SK-N-SH (cell line): ENCODE measurements around the gene PEMT. TPM values are rescaled to one million over a fixed set of nuclear protein-coding genes. Genes with fewer than 3 reads are reported as not detected.
A peak's percentile ranks its signal among the peaks of the same experiment; 100 is the strongest.

Source experiments
- CTCF ChIA-PET: fragments of 300-600, 350-600 bp; formaldehyde crosslinking; extraction: SDS; loops from one replicate; lab custom pipeline; 2021; lab: Yijun Ruan, JAX
- POLR2A ChIA-PET: fragments of 350-600 bp; sonication (Branson Sonifier 250); formaldehyde crosslinking; extraction: SDS; loops from one replicate; lab custom pipeline; 2020; ENCODE audit warnings: antibody characterized with exemption, inconsistent platforms; lab: Yijun Ruan, JAX
- DNase-seq: peaks from one replicate; pipeline ENCODE4 v3.0.0; 2012
- H2AFZ ChIP-seq: fragments of 200-600 bp; sonication (generic); 2 replicates; pipeline ENCODE4 v1.8.1; 2016; ENCODE audit warnings: antibody characterized with exemption, mild to moderate bottlenecking, low read depth
- H3F3A ChIP-seq: fragments of 200-600 bp; sonication (generic); replicated peaks from 2 replicates; pipeline ENCODE3; 2016; ENCODE audit warnings: antibody characterized with exemption, mild to moderate bottlenecking; ENCODE audit not compliant: insufficient read depth
- H3K27ac ChIP-seq, 2 experiments: fragments of 200-500 bp in 1 of 2; fragments of 200-600 bp in 1 of 2; sonication (Bioruptor generic) in 1 of 2; sonication (generic), shearing (Covaris generic) in 1 of 2; 2 replicates each; pipeline versions ENCODE4 v1.5.1 to v1.6.1; 2014 to 2016; ENCODE audit warnings: low read depth in 2 of 2, inconsistent platforms in 1 of 2, low read length in 1 of 2, mild to moderate bottlenecking in 1 of 2, mixed read lengths in 1 of 2
- H3K27me3 ChIP-seq: fragments of 200-600 bp; sonication (generic), shearing (Covaris generic); 2 replicates; pipeline ENCODE4 v1.6.1; 2016; ENCODE audit warnings: mixed run types; ENCODE audit not compliant: insufficient read depth
- H3K36me3 ChIP-seq, 2 experiments: fragments of 200-500 bp in 1 of 2; fragments of 200-600 bp in 1 of 2; sonication (Bioruptor generic) in 1 of 2; sonication (generic) in 1 of 2; replicated peaks in 1 of 2; 2 replicates each; pipeline versions ENCODE3 to v1.5.1; 2014 to 2016; ENCODE audit warnings: low read length in 1 of 2, mild to moderate bottlenecking in 1 of 2; ENCODE audit not compliant: insufficient read depth in 2 of 2, control insufficient read depth in 1 of 2
- H3K4me1 ChIP-seq, 2 experiments: fragments of 200-500 bp in 1 of 2; fragments of 200-600 bp in 1 of 2; sonication (Bioruptor generic) in 1 of 2; sonication (generic), shearing (Covaris generic) in 1 of 2; 2 replicates each; pipeline versions ENCODE4 v1.5.1 to v1.6.1; 2014 to 2016; ENCODE audit warnings: low read depth in 1 of 2, low read length in 1 of 2, mixed run types in 1 of 2; ENCODE audit not compliant: insufficient read depth in 2 of 2, control insufficient read depth in 1 of 2
- H3K4me2 ChIP-seq: fragments of 200-600 bp; sonication (generic), shearing (Covaris generic); 2 replicates; pipeline ENCODE4 v1.6.1; 2017; ENCODE audit warnings: mixed run types
- H3K4me3 ChIP-seq, 2 experiments: fragments of 200-500 bp in 1 of 2; fragments of 200-600 bp in 1 of 2; sonication (Bioruptor generic) in 1 of 2; sonication (generic), shearing (Covaris generic) in 1 of 2; 2 replicates each; pipeline versions ENCODE4 v1.5.1 to v1.8.1; 2014 to 2016; ENCODE audit warnings: low read depth in 2 of 2, inconsistent platforms in 1 of 2, low read length in 1 of 2, mild to moderate bottlenecking in 1 of 2, mixed read lengths in 1 of 2, moderate library complexity in 1 of 2
- H3K79me2 ChIP-seq: fragments of 200-600 bp; sonication (generic); 2 replicates; pipeline ENCODE4 v1.8.1; 2017; ENCODE audit warnings: mild to moderate bottlenecking; ENCODE audit not compliant: insufficient read depth
- H3K9ac ChIP-seq: fragments of 200-600 bp; sonication (generic); 2 replicates; pipeline ENCODE4 v1.6.1; 2017; ENCODE audit warnings: mixed run types
- H3K9me2 ChIP-seq: fragments of 200-600 bp; sonication (generic); 2 replicates; pipeline ENCODE4 v1.6.1; 2017; ENCODE audit warnings: mixed run types
- H3K9me3 ChIP-seq: fragments of 200-600 bp; sonication (generic); 2 replicates; pipeline ENCODE4 v1.6.1; 2017; ENCODE audit warnings: mixed run types, mild to moderate bottlenecking, moderate library complexity
- H4K20me1 ChIP-seq: fragments of 200-600 bp; sonication (generic); 2 replicates; pipeline ENCODE4 v1.6.1; 2017; ENCODE audit warnings: mild to moderate bottlenecking, mixed run types; ENCODE audit not compliant: insufficient read depth
- ELF1 ChIP-seq: IDR thresholded peaks from 2 replicates; pipeline ENCODE4 v1.4.0; 2012
- EP300 ChIP-seq, 2 experiments: IDR thresholded peaks; 2 replicates each; pipeline versions ENCODE4 v1.4.0 to v1.6.1; 2012; ENCODE audit warnings: borderline replicate concordance in 1 of 2, low read depth in 1 of 2, low read length in 1 of 2
- EZH2phosphoT487 ChIP-seq: fragments of 200-600 bp; sonication (generic); IDR thresholded peaks from 2 replicates; pipeline ENCODE4 v1.6.1; 2017; ENCODE audit warnings: low read depth, mixed run types, mild to moderate bottlenecking, antibody characterized with exemption, moderate library complexity, borderline replicate concordance
- FOSL2 ChIP-seq: IDR thresholded peaks from 2 replicates; pipeline ENCODE4 v1.4.0; 2012; ENCODE audit warnings: low read depth, mild to moderate bottlenecking, moderate library complexity, borderline replicate concordance
- GATA2 ChIP-seq: sonication (generic); formaldehyde crosslinking; IDR thresholded peaks from 2 replicates; pipeline ENCODE4 v1.5.0; 2020; ENCODE audit warnings: mild to moderate bottlenecking, missing genetic modification reagents
- JUND ChIP-seq: IDR thresholded peaks from 2 replicates; pipeline ENCODE4 v1.4.0; 2012
- NFIC ChIP-seq: IDR thresholded peaks from 2 replicates; pipeline ENCODE4 v1.4.0; 2012; ENCODE audit warnings: borderline replicate concordance
- POLR2AphosphoS5 ChIP-seq: IDR thresholded peaks from 2 replicates; pipeline ENCODE4 v1.6.1; 2012; ENCODE audit warnings: low read depth, low read length
- RAD21 ChIP-seq: IDR thresholded peaks from 2 replicates; pipeline ENCODE4 v1.6.1; 2012; ENCODE audit warnings: mild to moderate bottlenecking, low read length
- YY1 ChIP-seq: IDR thresholded peaks from 2 replicates; pipeline ENCODE4 v1.4.0; 2012; ENCODE audit warnings: low read depth, mild to moderate bottlenecking
- WGBS: methylation state at CpG from one replicate; pipeline ENCODE4 v1.1.6; 2017; ENCODE audit warnings: low lambda C conversion rate; 5-methylcytosine and 5-hydroxymethylcytosine counted together
- polyA plus RNA-seq, 3 experiments: library from polyadenylated mRNA; depleted of rRNA; stranded (reverse); fragments of >200 nt; gene quantifications; 2 replicates each; pipeline ENCODE4 v1.2.3, GENCODE V29; 2012
- TF ChIP-seq, protein P1 (sequence below): IDR thresholded peaks from 2 replicates; pipeline ENCODE4 v1.4.0; 2012; ENCODE audit warnings: low read depth
- TF ChIP-seq, protein P2 (sequence below): fragments of 150-350 bp; IDR thresholded peaks from 2 replicates; pipeline ENCODE4 v1.6.1; 2016; ENCODE audit warnings: mild to moderate bottlenecking, low read depth, low read length
- TF ChIP-seq, protein P3 (sequence below): fragments of 150-350 bp; IDR thresholded peaks from 2 replicates; pipeline ENCODE4 v1.6.1; 2017; ENCODE audit warnings: antibody characterized with exemption, low read length, low read depth, borderline replicate concordance
- TF ChIP-seq, protein P4 (sequence below): IDR thresholded peaks from 2 replicates; pipeline ENCODE4 v1.4.0; 2012; ENCODE audit warnings: low read depth, borderline replicate concordance
- TF ChIP-seq, protein P5 (sequence below): IDR thresholded peaks from 2 replicates; pipeline ENCODE4; 2012

Gene PEMT
- polyA plus RNA-seq, 1 of the 3 experiments (the other 2 are of a cell fraction), result 52.8 TPM

DNA sequence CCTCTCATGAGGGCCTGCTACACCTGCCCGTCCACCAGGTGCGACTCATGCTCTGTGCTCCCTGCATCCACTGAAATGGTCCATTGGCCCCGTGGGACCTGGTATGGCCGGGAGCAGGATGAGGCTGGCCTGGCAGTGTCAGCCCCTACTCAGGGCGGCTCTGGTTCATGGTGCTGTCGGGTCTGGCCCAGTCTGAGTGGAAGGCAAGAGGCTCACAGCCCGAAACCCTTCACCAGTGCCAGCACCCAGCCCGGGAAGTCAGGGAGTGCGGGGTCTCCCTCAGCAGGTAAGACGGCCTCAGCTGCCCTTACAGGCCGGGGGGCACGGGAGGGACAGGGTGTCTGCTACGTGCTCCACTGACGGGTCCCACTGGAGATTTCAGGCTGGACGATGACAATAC is 54.8 kb downstream of the PEMT start:
- H4K20me1 ChIP-seq, result no peaks in the 10 kb centered on the region

More for the DNA sequence above, 54.8 kb downstream of the PEMT start:
- H3K4me3 ChIP-seq, result no peak overlapping the region
- TF ChIP-seq ELF1 (no peak), NFIC (no peak), POLR2AphosphoS5 (no peak), EZH2phosphoT487 (no peak), RAD21 (no peak), JUND (no peak), GATA2 (CRISPR knock-in tag) (no peak), EP300 (IDR thresholded peaks at IDR 0.05; ENCODE audit: borderline replicate concordance in 1 of 2, low read depth in 1 of 2, low read length in 1 of 2) (no peak), FOSL2 (no peak), YY1 (no peak)
- TF ChIP-seq, protein P1, sequence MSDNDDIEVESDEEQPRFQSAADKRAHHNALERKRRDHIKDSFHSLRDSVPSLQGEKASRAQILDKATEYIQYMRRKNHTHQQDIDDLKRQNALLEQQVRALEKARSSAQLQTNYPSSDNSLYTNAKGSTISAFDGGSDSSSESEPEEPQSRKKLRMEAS, result no peak
- TF ChIP-seq, protein P2, sequence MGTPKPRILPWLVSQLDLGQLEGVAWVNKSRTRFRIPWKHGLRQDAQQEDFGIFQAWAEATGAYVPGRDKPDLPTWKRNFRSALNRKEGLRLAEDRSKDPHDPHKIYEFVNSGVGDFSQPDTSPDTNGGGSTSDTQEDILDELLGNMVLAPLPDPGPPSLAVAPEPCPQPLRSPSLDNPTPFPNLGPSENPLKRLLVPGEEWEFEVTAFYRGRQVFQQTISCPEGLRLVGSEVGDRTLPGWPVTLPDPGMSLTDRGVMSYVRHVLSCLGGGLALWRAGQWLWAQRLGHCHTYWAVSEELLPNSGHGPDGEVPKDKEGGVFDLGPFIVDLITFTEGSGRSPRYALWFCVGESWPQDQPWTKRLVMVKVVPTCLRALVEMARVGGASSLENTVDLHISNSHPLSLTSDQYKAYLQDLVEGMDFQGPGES, result no peak
- TF ChIP-seq, protein P3, sequence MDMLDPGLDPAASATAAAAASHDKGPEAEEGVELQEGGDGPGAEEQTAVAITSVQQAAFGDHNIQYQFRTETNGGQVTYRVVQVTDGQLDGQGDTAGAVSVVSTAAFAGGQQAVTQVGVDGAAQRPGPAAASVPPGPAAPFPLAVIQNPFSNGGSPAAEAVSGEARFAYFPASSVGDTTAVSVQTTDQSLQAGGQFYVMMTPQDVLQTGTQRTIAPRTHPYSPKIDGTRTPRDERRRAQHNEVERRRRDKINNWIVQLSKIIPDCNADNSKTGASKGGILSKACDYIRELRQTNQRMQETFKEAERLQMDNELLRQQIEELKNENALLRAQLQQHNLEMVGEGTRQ, result no peak
- TF ChIP-seq, protein P4, sequence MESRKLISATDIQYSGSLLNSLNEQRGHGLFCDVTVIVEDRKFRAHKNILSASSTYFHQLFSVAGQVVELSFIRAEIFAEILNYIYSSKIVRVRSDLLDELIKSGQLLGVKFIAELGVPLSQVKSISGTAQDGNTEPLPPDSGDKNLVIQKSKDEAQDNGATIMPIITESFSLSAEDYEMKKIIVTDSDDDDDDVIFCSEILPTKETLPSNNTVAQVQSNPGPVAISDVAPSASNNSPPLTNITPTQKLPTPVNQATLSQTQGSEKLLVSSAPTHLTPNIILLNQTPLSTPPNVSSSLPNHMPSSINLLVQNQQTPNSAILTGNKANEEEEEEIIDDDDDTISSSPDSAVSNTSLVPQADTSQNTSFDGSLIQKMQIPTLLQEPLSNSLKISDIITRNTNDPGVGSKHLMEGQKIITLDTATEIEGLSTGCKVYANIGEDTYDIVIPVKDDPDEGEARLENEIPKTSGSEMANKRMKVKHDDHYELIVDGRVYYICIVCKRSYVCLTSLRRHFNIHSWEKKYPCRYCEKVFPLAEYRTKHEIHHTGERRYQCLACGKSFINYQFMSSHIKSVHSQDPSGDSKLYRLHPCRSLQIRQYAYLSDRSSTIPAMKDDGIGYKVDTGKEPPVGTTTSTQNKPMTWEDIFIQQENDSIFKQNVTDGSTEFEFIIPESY, result no peak
- TF ChIP-seq, protein P5, sequence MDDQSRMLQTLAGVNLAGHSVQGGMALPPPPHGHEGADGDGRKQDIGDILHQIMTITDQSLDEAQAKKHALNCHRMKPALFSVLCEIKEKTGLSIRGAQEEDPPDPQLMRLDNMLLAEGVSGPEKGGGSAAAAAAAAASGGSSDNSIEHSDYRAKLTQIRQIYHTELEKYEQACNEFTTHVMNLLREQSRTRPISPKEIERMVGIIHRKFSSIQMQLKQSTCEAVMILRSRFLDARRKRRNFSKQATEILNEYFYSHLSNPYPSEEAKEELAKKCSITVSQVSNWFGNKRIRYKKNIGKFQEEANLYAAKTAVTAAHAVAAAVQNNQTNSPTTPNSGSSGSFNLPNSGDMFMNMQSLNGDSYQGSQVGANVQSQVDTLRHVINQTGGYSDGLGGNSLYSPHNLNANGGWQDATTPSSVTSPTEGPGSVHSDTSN, result no peak
- no peak for DNase-seq
- H2AFZ ChIP-seq, result no peak overlapping the region
- H3K36me3 ChIP-seq, result no peaks in the 10 kb centered on the region
- H3K9ac ChIP-seq, result no peak overlapping the region
- no peaks in the 10 kb centered on the region for H3K79me2 ChIP-seq
- POLR2A ChIA-PET, result no interaction called here
- no peaks in the 10 kb centered on the region for H3K27me3 ChIP-seq
- H3F3A ChIP-seq, result peaks cover 5% of the 10 kb centered on the region
- H3K4me2 ChIP-seq, result no peak overlapping the region
- H3K9me3 ChIP-seq, result no peaks in the 10 kb centered on the region
- no peaks in the 10 kb centered on the region for H3K9me2 ChIP-seq
- peaks cover 0 to 54% of the 10 kb centered on the region in 2 experiments; a peak in 1 of 4 replicates for H3K4me1 ChIP-seq
- peak overlapping the region in 1 of 2 experiments; percentile 24; a peak in 1 of 4 replicates for H3K27ac ChIP-seq
- CTCF ChIA-PET, result interaction anchor here (1.3 kb wide), 2 partner anchors 12 to 76 kb away, joined by 3 read pairs; no protein-coding TSS in a partner anchor
- WGBS, result 100% methylated on average over 2 of the region's 15 CpGs
